ENCODE data around the gene UBE2J1.
A peak's percentile ranks its signal among the peaks of the same experiment; 100 is the strongest.
"Not testable (repeated sequence)": the region's sequence is repeated elsewhere in the genome, so short reads cannot be mapped to it uniquely, and the experiment has no call there.

UBE2J1 gene

GRCh38 chr6:89315249-89315885 is 37.2 kb downstream of the UBE2J1 start, which contains the start of gene GABRR2:
Gene GABRR2 (minus strand): TSS chr6:89315299. CDS start chr6:89315165, 134 bp downstream.
- Histone ChIP-seq H3K4me3 (ENCODE audit: low read length) (no peak within 1 kb of the TSS), H3K9me3 (replicated peaks; ENCODE audit: low read length) (no peaks in the 10 kb centered on the region), H3K9ac (ENCODE audit: low read depth, low read length) (no peak within 1 kb of the TSS), H3K36me3 (ENCODE audit: insufficient read depth, low read length) (no peaks in the 10 kb centered on the region), H3K4me2 (ENCODE audit: low read length) (no peak within 1 kb of the TSS), H3K4me1 (ENCODE audit: control insufficient read depth, insufficient read depth, low read length) (peaks cover 29% of the 10 kb centered on the region), H3K27me3 (ENCODE audit: control insufficient read depth, insufficient read depth, low read length) (peaks cover under 1% of the 10 kb centered on the region)

GRCh38 chr6:89314692-89315091 is 37.8 kb downstream of the UBE2J1 start:
- no peak overlapping the region for H3K4me2 ChIP-seq (ENCODE audit: low read length)
- no peak overlapping the region for H3K9ac ChIP-seq (ENCODE audit: low read depth, low read length)
- no peak overlapping the region for H3K4me3 ChIP-seq (ENCODE audit: low read length)
- no peaks in the 10 kb centered on the region for H3K36me3 ChIP-seq (ENCODE audit: insufficient read depth, low read length)
- no peaks in the 10 kb centered on the region for H3K9me3 ChIP-seq (replicated peaks; ENCODE audit: low read length)
- H3K4me1 ChIP-seq (ENCODE audit: control insufficient read depth, insufficient read depth, low read length): peaks cover 29% of the 10 kb centered on the region
- peaks cover 6% of the 10 kb centered on the region for H3K27me3 ChIP-seq (ENCODE audit: control insufficient read depth, insufficient read depth, low read length)

- peak overlapping the region; percentile 27 for H3K4me2 ChIP-seq (ENCODE audit: low read length)
- no peaks in the 10 kb centered on the region for H3K9me3 ChIP-seq (replicated peaks; ENCODE audit: low read length)
- no peak overlapping the region for H3K4me3 ChIP-seq (ENCODE audit: low read length)
- H3K9ac ChIP-seq (ENCODE audit: low read depth, low read length): no peak overlapping the region
- H3K4me1 ChIP-seq (ENCODE audit: control insufficient read depth, insufficient read depth, low read length): peaks cover 29% of the 10 kb centered on the region
- H3K27me3 ChIP-seq (ENCODE audit: control insufficient read depth, insufficient read depth, low read length): peaks cover 18% of the 10 kb centered on the region
- no peaks in the 10 kb centered on the region for H3K36me3 ChIP-seq (ENCODE audit: insufficient read depth, low read length)
Measured at GRCh38 chr6:89313006-89313405, 39.5 kb downstream of the UBE2J1 start.

- peaks cover 26% of the 10 kb centered on the region for H3K27me3 ChIP-seq (ENCODE audit: control insufficient read depth, insufficient read depth, low read length)
- H3K4me1 ChIP-seq (ENCODE audit: control insufficient read depth, insufficient read depth, low read length): peaks cover 29% of the 10 kb centered on the region
- H3K36me3 ChIP-seq (ENCODE audit: insufficient read depth, low read length): no peaks in the 10 kb centered on the region
- no peaks in the 10 kb centered on the region for H3K9me3 ChIP-seq (replicated peaks; ENCODE audit: low read length)
- no peak overlapping the region for H3K9ac ChIP-seq (ENCODE audit: low read depth, low read length)
- no peak overlapping the region for H3K4me3 ChIP-seq (ENCODE audit: low read length)
- peak overlapping the region; percentile 37 for H3K4me2 ChIP-seq (ENCODE audit: low read length)
Measured at GRCh38 chr6:89311853-89312531, 40.5 kb downstream of the UBE2J1 start.

GRCh38 chr6:89311530-89311852 is 41.0 kb downstream of the UBE2J1 start:
- Histone ChIP-seq H3K4me3 (ENCODE audit: low read length) (no peak overlapping the region), H3K36me3 (ENCODE audit: insufficient read depth, low read length) (no peaks in the 10 kb centered on the region), H3K9ac (ENCODE audit: low read depth, low read length) (no peak overlapping the region), H3K9me3 (replicated peaks; ENCODE audit: low read length) (no peaks in the 10 kb centered on the region), H3K27me3 (ENCODE audit: control insufficient read depth, insufficient read depth, low read length) (peaks cover 31% of the 10 kb centered on the region), H3K4me1 (ENCODE audit: control insufficient read depth, insufficient read depth, low read length) (peaks cover 29% of the 10 kb centered on the region), H3K4me2 (ENCODE audit: low read length) (peak overlapping the region; percentile 37)

- Histone ChIP-seq H3K4me3 (ENCODE audit: low read length) (no peak overlapping the region), H3K9me3 (replicated peaks; ENCODE audit: low read length) (no peaks in the 10 kb centered on the region), H3K4me1 (ENCODE audit: control insufficient read depth, insufficient read depth, low read length) (peaks cover 29% of the 10 kb centered on the region), H3K4me2 (ENCODE audit: low read length) (peak overlapping the region; percentile 37), H3K27me3 (ENCODE audit: control insufficient read depth, insufficient read depth, low read length) (peaks cover 37% of the 10 kb centered on the region), H3K9ac (ENCODE audit: low read depth, low read length) (no peak overlapping the region), H3K36me3 (ENCODE audit: insufficient read depth, low read length) (no peaks in the 10 kb centered on the region)
Measured at GRCh38 chr6:89310929-89311328, 41.6 kb downstream of the UBE2J1 start.

GRCh38 chr6:89308525-89309395 is 43.8 kb downstream of the UBE2J1 start:
- H3K36me3 ChIP-seq (ENCODE audit: insufficient read depth, low read length): no peaks in the 10 kb centered on the region
- H3K4me2 ChIP-seq (ENCODE audit: low read length): no peak overlapping the region
- H3K27me3 ChIP-seq (ENCODE audit: control insufficient read depth, insufficient read depth, low read length): peaks cover 54% of the 10 kb centered on the region
- H3K4me3 ChIP-seq (ENCODE audit: low read length): no peak overlapping the region
- H3K4me1 ChIP-seq (ENCODE audit: control insufficient read depth, insufficient read depth, low read length): peaks cover 29% of the 10 kb centered on the region
- peaks cover under 1% of the 10 kb centered on the region for H3K9me3 ChIP-seq (replicated peaks; ENCODE audit: low read length)
- no peak overlapping the region for H3K9ac ChIP-seq (ENCODE audit: low read depth, low read length)

- H3K4me3 ChIP-seq (ENCODE audit: low read length); H3K4me2 ChIP-seq (ENCODE audit: low read length); H3K9me3 ChIP-seq (replicated peaks; ENCODE audit: low read length); H3K4me1 ChIP-seq (ENCODE audit: control insufficient read depth, insufficient read depth, low read length); H3K36me3 ChIP-seq (ENCODE audit: insufficient read depth, low read length); H3K9ac ChIP-seq (ENCODE audit: low read depth, low read length): not testable (repeated sequence)
- peaks cover 88% of the 10 kb centered on the region for H3K27me3 ChIP-seq (ENCODE audit: control insufficient read depth, insufficient read depth, low read length)
Measured at GRCh38 chr6:89304517-89304916, 48.0 kb downstream of the UBE2J1 start.

GRCh38 chr6:89302936-89303335 is 49.6 kb downstream of the UBE2J1 start:
- H3K9ac ChIP-seq (ENCODE audit: low read depth, low read length): no peak overlapping the region
- no peak overlapping the region for H3K4me2 ChIP-seq (ENCODE audit: low read length)
- H3K4me1 ChIP-seq (ENCODE audit: control insufficient read depth, insufficient read depth, low read length): peaks cover 7% of the 10 kb centered on the region
- peaks cover 83% of the 10 kb centered on the region for H3K27me3 ChIP-seq (ENCODE audit: control insufficient read depth, insufficient read depth, low read length)
- H3K4me3 ChIP-seq (ENCODE audit: low read length): no peak overlapping the region
- peaks cover 7% of the 10 kb centered on the region for H3K9me3 ChIP-seq (replicated peaks; ENCODE audit: low read length)
- no peaks in the 10 kb centered on the region for H3K36me3 ChIP-seq (ENCODE audit: insufficient read depth, low read length)

- Histone ChIP-seq H3K4me3 (ENCODE audit: low read length) (no peak overlapping the region), H3K4me2 (ENCODE audit: low read length) (no peak overlapping the region), H3K36me3 (ENCODE audit: insufficient read depth, low read length) (no peaks in the 10 kb centered on the region), H3K9ac (ENCODE audit: low read depth, low read length) (no peak overlapping the region), H3K27me3 (ENCODE audit: control insufficient read depth, insufficient read depth, low read length) (peaks cover 79% of the 10 kb centered on the region), H3K9me3 (replicated peaks; ENCODE audit: low read length) (peaks cover 7% of the 10 kb centered on the region), H3K4me1 (ENCODE audit: control insufficient read depth, insufficient read depth, low read length) (peaks cover 11% of the 10 kb centered on the region)
Measured at GRCh38 chr6:89302195-89302770, 50.2 kb downstream of the UBE2J1 start.

GRCh38 chr6:89301586-89302194 is 50.8 kb downstream of the UBE2J1 start:
- peaks cover 79% of the 10 kb centered on the region for H3K27me3 ChIP-seq (ENCODE audit: control insufficient read depth, insufficient read depth, low read length)
- peaks cover 7% of the 10 kb centered on the region for H3K9me3 ChIP-seq (replicated peaks; ENCODE audit: low read length)
- peaks cover 11% of the 10 kb centered on the region for H3K4me1 ChIP-seq (ENCODE audit: control insufficient read depth, insufficient read depth, low read length)
- no peak overlapping the region for H3K4me3 ChIP-seq (ENCODE audit: low read length)
- H3K4me2 ChIP-seq (ENCODE audit: low read length): no peak overlapping the region
- no peaks in the 10 kb centered on the region for H3K36me3 ChIP-seq (ENCODE audit: insufficient read depth, low read length)
- no peak overlapping the region for H3K9ac ChIP-seq (ENCODE audit: low read depth, low read length)
